GM23248 (cell line): ENCODE results near the gene TMIGD3. TPM values are rescaled to one million over a fixed set of nuclear protein-coding genes. Genes with fewer than 3 reads are reported as not detected.

ENCODE experiments used
- DNase-seq: peaks from one replicate; pipeline ENCODE4 v3.0.0-alpha.2; 2015
- H2AFZ ChIP-seq: fragments of 200-600 bp; sonication (generic); 2 replicates; pipeline ENCODE4 v1.6.1; 2016; ENCODE audit warnings: antibody characterized with exemption
- H3F3A ChIP-seq: fragments of 200-600 bp; sonication (generic); 2 replicates; pipeline ENCODE4 v1.6.1; 2016; ENCODE audit warnings: mild to moderate bottlenecking, antibody characterized with exemption, mixed run types; ENCODE audit not compliant: insufficient read depth
- H3K27ac ChIP-seq: fragments of 200-600 bp; sonication (generic); 2 replicates; pipeline ENCODE4 v1.5.1; 2016; ENCODE audit warnings: mild to moderate bottlenecking
- H3K27me3 ChIP-seq: fragments of 200-600 bp; sonication (generic); replicated peaks from 2 replicates; pipeline ENCODE4 v1.6.1; 2016; ENCODE audit warnings: mild to moderate bottlenecking; ENCODE audit not compliant: insufficient read depth
- H3K36me3 ChIP-seq: fragments of 200-600 bp; sonication (generic); 2 replicates; pipeline ENCODE4 v1.6.1; 2016; ENCODE audit warnings: low read depth, mild to moderate bottlenecking
- H3K4me1 ChIP-seq: fragments of 200-600 bp; sonication (generic); 2 replicates; pipeline ENCODE4 v1.6.1; 2016; ENCODE audit warnings: mild to moderate bottlenecking; ENCODE audit not compliant: insufficient read depth
- H3K4me2 ChIP-seq: fragments of 200-600 bp; sonication (generic); one replicate; pipeline ENCODE4 v1.6.1; 2016; ENCODE audit warnings: mild to moderate bottlenecking; ENCODE audit not compliant: unreplicated experiment
- H3K4me3 ChIP-seq: fragments of 200-600 bp; sonication (generic); 2 replicates; pipeline ENCODE4 v1.5.1; 2016; ENCODE audit warnings: mild to moderate bottlenecking
- H3K79me2 ChIP-seq: fragments of 200-600 bp; sonication (generic); 2 replicates; pipeline ENCODE4 v1.6.1; 2016; ENCODE audit warnings: mild to moderate bottlenecking; ENCODE audit not compliant: insufficient read depth
- H3K9ac ChIP-seq: fragments of 200-600 bp; sonication (generic); 2 replicates; pipeline ENCODE4 v1.6.1; 2016; ENCODE audit warnings: mild to moderate bottlenecking
- H3K9me2 ChIP-seq: fragments of 200-600 bp; sonication (generic); 2 replicates; pipeline ENCODE4 v1.6.1; 2016; ENCODE audit warnings: mixed run types, mild to moderate bottlenecking, moderate library complexity; ENCODE audit not compliant: insufficient read depth
- H3K9me3 ChIP-seq: fragments of 200-600 bp; sonication (generic); one replicate; pipeline ENCODE4 v1.6.1; 2017; ENCODE audit warnings: low read depth
- H4K20me1 ChIP-seq: fragments of 200-600 bp; sonication (generic); 2 replicates; pipeline ENCODE4 v1.6.0; 2016; ENCODE audit not compliant: insufficient read depth
- EZH2 ChIP-seq: fragments of 200-600 bp; sonication (generic); IDR thresholded peaks from 2 replicates; pipeline ENCODE4 v1.6.1; 2018; ENCODE audit warnings: antibody characterized with exemption, mild to moderate bottlenecking; ENCODE audit not compliant: insufficient read depth, poor library complexity, severe bottlenecking
- EZH2phosphoT487 ChIP-seq: fragments of 200-600 bp; sonication (generic); IDR thresholded peaks from 2 replicates; pipeline ENCODE4 v1.6.1; 2018; ENCODE audit warnings: antibody characterized with exemption, moderate library complexity, mild to moderate bottlenecking, low read depth; ENCODE audit not compliant: insufficient read depth
- WGBS, 2 experiments: methylation state at CpG; one replicate each; pipeline ENCODE4 v1.1.6; 2015 to 2017; ENCODE audit warnings: low lambda C conversion rate in 2 of 2, low coverage in 1 of 2; ENCODE audit errors: missing lambda C conversion rate in 2 of 2; 5-methylcytosine and 5-hydroxymethylcytosine counted together
- in situ Hi-C: fragments of 300-500 bp; cut with MboI; formaldehyde crosslinking; loops from 2 replicates; pipeline ENCODE4 v1.15.0; 2020
- polyA plus RNA-seq: library from polyadenylated mRNA; unstranded; fragments of >200 nt; fragmentation: Nextera tagmentation; extraction: Ambion mirVana; gene quantifications from 2 replicates; pipeline ENCODE4 v1.2.1, GENCODE V29; 2016
- total RNA-seq: library from RNA; depleted of rRNA; stranded (reverse); fragments of >200 nt; shearing (Covaris generic); gene quantifications from 2 replicates; pipeline ENCODE4 v1.2.3, GENCODE V29; 2014

The TMIGD3 gene
- total and polyA plus RNA-seq, 2 experiments from 2014 or later, result not detected

DNA sequence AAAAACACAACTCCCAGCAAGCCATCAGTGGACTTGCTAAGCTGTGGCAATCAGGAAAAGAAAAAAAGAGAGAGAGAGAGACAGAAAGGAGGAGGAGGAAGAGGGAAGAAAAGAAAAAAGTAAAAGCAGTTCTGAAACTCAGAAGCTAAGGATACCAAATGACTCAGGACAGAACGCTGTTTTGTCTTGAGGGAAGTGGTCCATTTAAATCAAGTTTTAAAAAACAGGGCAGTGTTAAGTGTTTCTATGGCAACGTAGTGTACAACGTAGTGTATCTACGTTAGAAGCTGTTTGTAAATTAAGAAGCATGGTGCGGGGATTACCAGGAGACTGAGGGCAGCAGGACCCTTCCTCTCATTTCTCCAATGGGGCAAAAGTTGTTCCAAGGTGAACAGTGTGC, 5.8 kb downstream of the TMIGD3 start:
- Histone ChIP-seq H2AFZ (no peak overlapping the region), H3K4me3 (no peak overlapping the region), H3K4me2 (no peak overlapping the region), H3K79me2 (no peaks in the 10 kb centered on the region), H3K9me2 (no peaks in the 10 kb centered on the region), H3K9me3 (no peaks in the 10 kb centered on the region), H3K27me3 (peaks cover 16% of the 10 kb centered on the region; the same call in 1 of the 2 replicates), H3K4me1 (no peaks in the 10 kb centered on the region), H4K20me1 (no peaks in the 10 kb centered on the region), H3K36me3 (no peaks in the 10 kb centered on the region), H3K9ac (no peak overlapping the region), H3F3A (no peaks in the 10 kb centered on the region), H3K27ac (no peak overlapping the region)
- TF ChIP-seq EZH2phosphoT487 (no peak), EZH2 (no peak)
- in situ Hi-C loops, result loop anchor here (10.0 to 25.0 kb wide), 2 partner anchors 167 to 865 kb away; no protein-coding TSS in a partner anchor
- DNase-seq, result no peak
- 35 to 41% methylated on average over 5 of the region's 5 CpGs for WGBS, 2 experiments

GRCh38 chr1:111496398-111496797, 7.0 kb downstream of the TMIGD3 start:
- TF ChIP-seq EZH2phosphoT487 (no peak), EZH2 (no peak)

GRCh38 chr1:111491070-111491469, 12.4 kb downstream of the TMIGD3 start:
- H3K4me3 ChIP-seq, result no peak overlapping the region
- 82 to 87% methylated on average over 7 of the region's 7 CpGs for WGBS, 2 experiments
- no peak for DNase-seq
- no peaks in the 10 kb centered on the region for H3F3A ChIP-seq
- H3K9me2 ChIP-seq, result no peaks in the 10 kb centered on the region
- no peaks in the 10 kb centered on the region for H4K20me1 ChIP-seq
- H3K4me2 ChIP-seq, result no peak overlapping the region
- H3K9ac ChIP-seq, result no peak overlapping the region
- no peak overlapping the region for H3K27ac ChIP-seq
- H3K36me3 ChIP-seq, result no peaks in the 10 kb centered on the region
- H3K27me3 ChIP-seq, result peaks cover 10% of the 10 kb centered on the region; the same call in 1 of the 2 replicates
- H3K9me3 ChIP-seq, result no peaks in the 10 kb centered on the region
- in situ Hi-C loops, result loop anchor here (10.0 to 25.0 kb wide), 2 partner anchors 174 to 871 kb away; no protein-coding TSS in a partner anchor
- H3K4me1 ChIP-seq, result no peaks in the 10 kb centered on the region
- H2AFZ ChIP-seq, result no peak overlapping the region
- no peaks in the 10 kb centered on the region for H3K79me2 ChIP-seq
- no peak for TF ChIP-seq EZH2
- no peak for TF ChIP-seq EZH2phosphoT487

More at GRCh38 chr1:111496398-111496797, 7.0 kb downstream of the TMIGD3 start:
- no peaks in the 10 kb centered on the region for H4K20me1 ChIP-seq
- no peaks in the 10 kb centered on the region for H3K79me2 ChIP-seq
- no peaks in the 10 kb centered on the region for H3K4me1 ChIP-seq
- in situ Hi-C loops, result loop anchor here (10.0 to 25.0 kb wide), 2 partner anchors 168 to 866 kb away; no protein-coding TSS in a partner anchor
- H3K9ac ChIP-seq, result no peak overlapping the region
- no peak overlapping the region for H3K27ac ChIP-seq
- H3K9me3 ChIP-seq, result no peaks in the 10 kb centered on the region
- 67 to 76% methylated on average over 4 of the region's 4 CpGs for WGBS, 2 experiments
- no peak overlapping the region for H3K4me3 ChIP-seq
- H3K4me2 ChIP-seq, result no peak overlapping the region
- no peak overlapping the region for H2AFZ ChIP-seq
- no peak for DNase-seq
- H3F3A ChIP-seq, result no peaks in the 10 kb centered on the region
- H3K36me3 ChIP-seq, result no peaks in the 10 kb centered on the region
- H3K27me3 ChIP-seq, result peaks cover 15% of the 10 kb centered on the region
- no peaks in the 10 kb centered on the region for H3K9me2 ChIP-seq

DNA sequence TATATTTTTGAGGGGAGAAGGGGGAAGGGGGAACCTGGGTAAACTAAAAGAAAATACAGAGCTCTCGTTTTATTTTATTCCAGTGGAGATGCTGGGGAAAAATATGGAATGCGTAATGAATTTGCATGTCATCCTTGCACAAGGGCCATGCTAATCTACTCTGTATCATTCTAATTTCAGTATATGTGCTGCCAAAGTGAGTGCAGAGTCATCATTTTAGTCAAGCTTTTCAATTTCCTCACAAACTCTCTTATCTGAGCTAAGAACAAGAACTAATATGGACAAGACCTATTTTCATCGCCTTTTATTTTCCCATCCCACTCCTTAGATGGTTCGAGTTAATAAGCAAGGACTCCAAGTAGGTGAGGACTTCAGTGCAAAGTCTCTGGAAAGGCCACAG, 13.2 kb downstream of the TMIGD3 start:
- Histone ChIP-seq H2AFZ (no peak overlapping the region), H3K9me2 (no peaks in the 10 kb centered on the region), H3K79me2 (no peaks in the 10 kb centered on the region), H3K4me2 (no peak overlapping the region), H3K4me1 (no peaks in the 10 kb centered on the region), H3K27ac (no peak overlapping the region), H4K20me1 (no peaks in the 10 kb centered on the region), H3K9me3 (no peaks in the 10 kb centered on the region), H3F3A (no peaks in the 10 kb centered on the region), H3K27me3 (peaks cover 10% of the 10 kb centered on the region; the same call in 1 of the 2 replicates), H3K4me3 (no peak overlapping the region), H3K9ac (no peak overlapping the region), H3K36me3 (no peaks in the 10 kb centered on the region)
- in situ Hi-C loops, result loop anchor here (10.0 to 25.0 kb wide), 2 partner anchors 175 to 872 kb away; no protein-coding TSS in a partner anchor
- 69 to 71% methylated on average over 4 of the region's 4 CpGs for WGBS, 2 experiments
- DNase-seq, result no peak
- no peak for TF ChIP-seq EZH2phosphoT487
